GM23248 (cell line): Measurements from ENCODE around the gene RAI1. TPM values are rescaled to one million over a fixed set of nuclear protein-coding genes. Genes with fewer than 3 reads are reported as not detected.

Experiments used
- DNase-seq: peaks from one replicate; pipeline ENCODE4 v3.0.0-alpha.2; 2015
- H2AFZ ChIP-seq: fragments of 200-600 bp; sonication (generic); 2 replicates; pipeline ENCODE4 v1.6.1; 2016; ENCODE audit warnings: antibody characterized with exemption
- H3F3A ChIP-seq: fragments of 200-600 bp; sonication (generic); 2 replicates; pipeline ENCODE4 v1.6.1; 2016; ENCODE audit warnings: mild to moderate bottlenecking, antibody characterized with exemption, mixed run types; ENCODE audit not compliant: insufficient read depth
- H3K27ac ChIP-seq: fragments of 200-600 bp; sonication (generic); 2 replicates; pipeline ENCODE4 v1.5.1; 2016; ENCODE audit warnings: mild to moderate bottlenecking
- H3K27me3 ChIP-seq: fragments of 200-600 bp; sonication (generic); replicated peaks from 2 replicates; pipeline ENCODE4 v1.6.1; 2016; ENCODE audit warnings: mild to moderate bottlenecking; ENCODE audit not compliant: insufficient read depth
- H3K36me3 ChIP-seq: fragments of 200-600 bp; sonication (generic); 2 replicates; pipeline ENCODE4 v1.6.1; 2016; ENCODE audit warnings: low read depth, mild to moderate bottlenecking
- H3K4me1 ChIP-seq: fragments of 200-600 bp; sonication (generic); 2 replicates; pipeline ENCODE4 v1.6.1; 2016; ENCODE audit warnings: mild to moderate bottlenecking; ENCODE audit not compliant: insufficient read depth
- H3K4me2 ChIP-seq: fragments of 200-600 bp; sonication (generic); one replicate; pipeline ENCODE4 v1.6.1; 2016; ENCODE audit warnings: mild to moderate bottlenecking; ENCODE audit not compliant: unreplicated experiment
- H3K4me3 ChIP-seq: fragments of 200-600 bp; sonication (generic); 2 replicates; pipeline ENCODE4 v1.5.1; 2016; ENCODE audit warnings: mild to moderate bottlenecking
- H3K79me2 ChIP-seq: fragments of 200-600 bp; sonication (generic); 2 replicates; pipeline ENCODE4 v1.6.1; 2016; ENCODE audit warnings: mild to moderate bottlenecking; ENCODE audit not compliant: insufficient read depth
- H3K9ac ChIP-seq: fragments of 200-600 bp; sonication (generic); 2 replicates; pipeline ENCODE4 v1.6.1; 2016; ENCODE audit warnings: mild to moderate bottlenecking
- H3K9me2 ChIP-seq: fragments of 200-600 bp; sonication (generic); 2 replicates; pipeline ENCODE4 v1.6.1; 2016; ENCODE audit warnings: mixed run types, mild to moderate bottlenecking, moderate library complexity; ENCODE audit not compliant: insufficient read depth
- H3K9me3 ChIP-seq: fragments of 200-600 bp; sonication (generic); one replicate; pipeline ENCODE4 v1.6.1; 2017; ENCODE audit warnings: low read depth
- H4K20me1 ChIP-seq: fragments of 200-600 bp; sonication (generic); 2 replicates; pipeline ENCODE4 v1.6.0; 2016; ENCODE audit not compliant: insufficient read depth
- EZH2 ChIP-seq: fragments of 200-600 bp; sonication (generic); IDR thresholded peaks from 2 replicates; pipeline ENCODE4 v1.6.1; 2018; ENCODE audit warnings: antibody characterized with exemption, mild to moderate bottlenecking; ENCODE audit not compliant: insufficient read depth, poor library complexity, severe bottlenecking
- EZH2phosphoT487 ChIP-seq: fragments of 200-600 bp; sonication (generic); IDR thresholded peaks from 2 replicates; pipeline ENCODE4 v1.6.1; 2018; ENCODE audit warnings: antibody characterized with exemption, moderate library complexity, mild to moderate bottlenecking, low read depth; ENCODE audit not compliant: insufficient read depth
- WGBS, 2 experiments: methylation state at CpG; one replicate each; pipeline ENCODE4 v1.1.6; 2015 to 2017; ENCODE audit warnings: low lambda C conversion rate in 2 of 2, low coverage in 1 of 2; ENCODE audit errors: missing lambda C conversion rate in 2 of 2; 5-methylcytosine and 5-hydroxymethylcytosine counted together
- in situ Hi-C: fragments of 300-500 bp; cut with MboI; formaldehyde crosslinking; loops from 2 replicates; pipeline ENCODE4 v1.15.0; 2020
- polyA plus RNA-seq: library from polyadenylated mRNA; unstranded; fragments of >200 nt; fragmentation: Nextera tagmentation; extraction: Ambion mirVana; gene quantifications from 2 replicates; pipeline ENCODE4 v1.2.1, GENCODE V29; 2016
- total RNA-seq: library from RNA; depleted of rRNA; stranded (reverse); fragments of >200 nt; shearing (Covaris generic); gene quantifications from 2 replicates; pipeline ENCODE4 v1.2.3, GENCODE V29; 2014

The RAI1 gene
- total and polyA plus RNA-seq, 2 experiments from 2014 or later: 5.2 to 9.1 TPM

DNA sequence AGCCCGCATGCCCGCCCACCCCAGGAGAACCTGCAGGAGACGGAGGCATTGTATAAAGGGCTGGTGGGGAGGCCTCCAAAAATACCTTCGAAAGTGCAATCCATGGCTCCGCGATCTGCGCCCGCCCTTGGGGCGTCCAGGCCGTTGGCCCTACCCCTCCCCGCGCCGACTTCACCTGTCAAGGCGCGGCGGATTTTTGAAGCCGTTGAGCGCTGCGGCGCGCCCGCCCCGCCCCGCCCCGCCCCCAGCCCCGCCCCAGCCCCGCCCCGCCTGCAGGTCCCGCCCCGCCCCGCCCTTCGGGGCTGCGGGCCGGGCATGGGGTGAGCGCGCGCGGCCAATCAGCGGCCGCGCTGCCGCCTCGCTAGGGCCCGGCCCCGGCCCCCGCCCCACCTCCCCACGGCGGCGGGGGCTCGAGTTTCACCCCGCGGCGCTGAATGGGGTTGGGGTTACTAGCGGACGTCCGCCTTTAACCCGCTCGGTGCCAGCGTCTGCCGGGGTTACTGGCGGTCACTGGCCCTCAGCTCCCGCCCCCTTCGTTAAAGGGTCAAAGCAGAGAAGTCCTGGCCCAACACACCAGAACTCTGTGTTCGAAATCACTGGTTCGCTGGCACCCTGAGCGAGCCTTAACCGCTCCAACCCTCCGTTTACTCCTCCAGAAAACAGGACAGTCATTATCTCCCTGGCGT lies 142.3 kb downstream of the RAI1 start:
- Histone ChIP-seq H3K4me1 (peaks cover 35% of the 10 kb centered on the region), H2AFZ (peak overlapping the region; percentile 24; the same call in 1 of the 2 replicates), H3K9me3 (no peaks in the 10 kb centered on the region), H3K79me2 (peaks cover 31% of the 10 kb centered on the region), H3F3A (no peaks in the 10 kb centered on the region; the same call in 1 of the 2 replicates), H3K4me3 (peak overlapping the region; percentile 54), H3K9ac (peak overlapping the region; percentile 56), H3K4me2 (peak overlapping the region; percentile 78), H3K36me3 (peaks cover 3% of the 10 kb centered on the region; the same call in 1 of the 2 replicates), H3K9me2 (no peaks in the 10 kb centered on the region), H3K27me3 (no peaks in the 10 kb centered on the region), H4K20me1 (no peaks in the 10 kb centered on the region), H3K27ac (peak overlapping the region; percentile 36)
- DNase-seq: peak; percentile 91
- 2% methylated on average over 23 to 66 of the region's 69 CpGs for WGBS, 2 experiments
- TF ChIP-seq EZH2 (no peak), EZH2phosphoT487 (no peak)
- in situ Hi-C loops: no loop called here

DNA sequence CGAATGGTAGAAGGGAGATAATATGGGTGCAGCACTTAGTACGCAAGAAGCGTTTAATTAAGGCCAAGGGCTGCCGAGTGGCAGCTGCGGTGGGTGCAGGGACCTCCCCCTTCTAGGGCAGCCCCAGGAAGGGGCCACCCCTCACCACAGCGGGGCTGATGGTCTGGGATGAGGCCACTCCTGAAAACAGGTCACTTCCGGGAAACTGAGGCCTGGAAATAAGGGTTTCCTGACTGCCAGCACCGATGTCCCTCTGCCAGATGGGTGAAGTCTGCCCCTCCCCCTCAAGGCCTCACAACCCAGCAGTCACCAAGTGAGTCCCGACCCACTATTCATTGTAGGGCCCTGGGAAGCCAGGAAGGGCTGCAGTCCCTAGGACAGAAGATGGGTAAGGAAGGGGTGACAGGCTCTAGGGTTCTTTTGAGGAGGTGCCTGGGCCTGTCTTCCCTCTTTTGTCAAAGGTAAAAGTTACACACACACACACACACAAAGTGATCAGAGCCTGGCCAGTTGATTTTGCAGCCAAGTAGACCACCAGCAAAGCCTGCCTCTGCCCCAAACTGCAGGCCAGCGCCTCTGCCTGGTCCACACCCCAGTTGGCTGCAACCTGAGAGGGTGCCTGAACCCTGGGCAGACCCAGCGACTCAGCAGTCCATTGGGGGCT lies 143.0 kb downstream of the RAI1 start:
- H3K9me3 ChIP-seq: no peaks in the 10 kb centered on the region
- in situ Hi-C loops: no loop called here
- no peak for DNase-seq
- 11 to 16% methylated on average over 11 of the region's 11 CpGs for WGBS, 2 experiments
- no peaks in the 10 kb centered on the region for H4K20me1 ChIP-seq
- no peaks in the 10 kb centered on the region; the same call in 1 of the 2 replicates for H3F3A ChIP-seq
- H3K4me1 ChIP-seq: peaks cover 35% of the 10 kb centered on the region
- H3K4me2 ChIP-seq: peak overlapping the region; percentile 78
- H2AFZ ChIP-seq: peak overlapping the region; percentile 24; the same call in 1 of the 2 replicates
- peak overlapping the region; percentile 36 for H3K27ac ChIP-seq
- no peaks in the 10 kb centered on the region for H3K9me2 ChIP-seq
- peaks cover 34% of the 10 kb centered on the region for H3K79me2 ChIP-seq
- TF ChIP-seq EZH2phosphoT487: no peak
- TF ChIP-seq EZH2: no peak
- H3K4me3 ChIP-seq: peak overlapping the region; percentile 53
- H3K36me3 ChIP-seq: no peaks in the 10 kb centered on the region
- peak overlapping the region; percentile 56 for H3K9ac ChIP-seq
- H3K27me3 ChIP-seq: no peaks in the 10 kb centered on the region

DNA sequence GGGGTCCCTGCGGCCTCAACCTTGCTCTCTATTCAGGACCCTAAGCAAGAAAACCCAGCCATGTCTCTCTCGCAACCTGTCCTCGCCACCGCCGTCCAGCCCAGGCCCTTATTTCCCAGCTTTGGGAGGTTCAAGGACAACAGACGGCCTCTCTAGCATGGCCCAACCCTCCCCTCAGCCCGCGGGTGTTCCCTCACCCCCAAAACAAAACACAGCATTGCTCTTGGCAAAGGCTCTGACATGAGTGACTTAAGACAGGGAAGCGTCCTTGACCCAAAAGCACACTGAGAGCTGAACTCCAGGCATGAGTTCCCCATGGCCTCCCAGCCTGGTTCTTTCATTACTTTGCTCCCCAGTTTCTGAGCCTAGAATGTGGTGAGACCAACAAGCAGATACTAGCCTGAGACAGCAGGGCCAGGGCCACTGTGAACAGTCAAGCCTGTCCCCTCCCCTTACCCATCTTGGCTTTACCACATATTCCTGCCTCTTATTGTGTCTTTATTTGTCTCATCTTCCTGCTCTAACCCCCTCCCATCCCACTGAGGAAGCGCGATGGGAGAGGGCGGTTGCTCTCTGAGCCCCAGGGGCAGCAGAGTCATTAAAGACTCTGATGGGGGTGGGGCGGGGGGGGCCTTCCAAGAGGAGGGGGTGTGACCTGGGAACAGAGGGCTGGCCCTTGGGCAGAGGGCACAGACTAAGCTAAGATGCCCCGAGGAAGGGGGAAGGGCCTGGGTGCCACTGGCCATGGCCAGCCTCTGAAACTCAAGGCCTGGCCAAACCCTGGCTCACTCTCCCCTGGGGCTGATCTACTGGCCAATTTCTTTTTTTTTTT lies 143.7 kb downstream of the RAI1 start:
- no peak overlapping the region for H3K27ac ChIP-seq
- no peaks in the 10 kb centered on the region; the same call in 1 of the 2 replicates for H3F3A ChIP-seq
- H3K36me3 ChIP-seq: no peaks in the 10 kb centered on the region
- H3K4me1 ChIP-seq: peaks cover 31% of the 10 kb centered on the region
- in situ Hi-C loops: no loop called here
- peaks cover 42% of the 10 kb centered on the region for H3K79me2 ChIP-seq
- H2AFZ ChIP-seq: no peak overlapping the region
- H3K9me3 ChIP-seq: no peaks in the 10 kb centered on the region
- peak; percentile 72 for DNase-seq
- H3K9ac ChIP-seq: no peak overlapping the region
- no peak overlapping the region for H3K4me3 ChIP-seq
- no peaks in the 10 kb centered on the region for H3K27me3 ChIP-seq
- H3K9me2 ChIP-seq: no peaks in the 10 kb centered on the region
- H3K4me2 ChIP-seq: no peak overlapping the region
- 27 to 41% methylated on average over 9 to 14 of the region's 14 CpGs for WGBS, 2 experiments
- TF ChIP-seq EZH2: no peak
- H4K20me1 ChIP-seq: no peaks in the 10 kb centered on the region

DNA sequence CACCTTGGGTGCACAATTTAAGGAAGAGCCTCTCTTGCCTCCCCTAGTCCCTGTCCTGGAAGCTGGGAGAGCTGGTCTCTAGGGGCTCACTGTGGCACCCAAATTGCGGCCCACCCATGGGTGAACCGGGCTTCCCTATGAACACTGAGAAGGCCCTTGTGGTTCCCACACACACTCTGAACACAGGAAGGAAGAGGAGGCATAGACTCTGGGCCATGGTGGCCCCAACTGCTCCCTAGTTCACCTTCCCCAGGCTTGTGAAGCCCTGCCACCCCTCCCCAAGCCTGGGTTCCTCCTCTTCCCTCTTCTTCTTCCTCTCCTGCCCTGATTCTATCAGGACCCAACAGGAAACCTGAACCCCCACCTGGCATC lies 145.1 kb downstream of the RAI1 start:
- no peak for TF ChIP-seq EZH2phosphoT487
- no peak for TF ChIP-seq EZH2
- in situ Hi-C loops: no loop called here

More for the DNA sequence above, 145.1 kb downstream of the RAI1 start:
- no peak overlapping the region for H3K4me2 ChIP-seq
- no peaks in the 10 kb centered on the region for H4K20me1 ChIP-seq
- H3K36me3 ChIP-seq: no peaks in the 10 kb centered on the region
- H2AFZ ChIP-seq: no peak overlapping the region
- no peaks in the 10 kb centered on the region for H3K9me2 ChIP-seq
- 63 to 67% methylated on average over 2 of the region's 2 CpGs for WGBS, 2 experiments
- no peaks in the 10 kb centered on the region for H3K27me3 ChIP-seq
- no peak overlapping the region for H3K4me3 ChIP-seq
- H3K9me3 ChIP-seq: no peaks in the 10 kb centered on the region
- peaks cover 52% of the 10 kb centered on the region for H3K79me2 ChIP-seq
- H3K9ac ChIP-seq: no peak overlapping the region
- peaks cover 30% of the 10 kb centered on the region for H3K4me1 ChIP-seq
- no peak overlapping the region for H3K27ac ChIP-seq
- no peak for DNase-seq
- H3F3A ChIP-seq: no peaks in the 10 kb centered on the region; the same call in 1 of the 2 replicates
